Smooth muscle cell (in vitro differentiated cells): ENCODE results near the gene NPAS2. TPM values are rescaled to one million over a fixed set of nuclear protein-coding genes. Genes with fewer than 3 reads are reported as not detected.

ENCODE experiments used
- DNase-seq: peaks from one replicate; lab custom pipeline; 2025; ENCODE audit not compliant: unreplicated experiment; lab: John Stamatoyannopoulos, UW
- H2AFZ ChIP-seq: fragments of 200-600 bp; sonication (generic); 2 replicates; pipeline ENCODE4 v1.6.0; 2016; ENCODE audit warnings: antibody characterized with exemption, low read depth, mild to moderate bottlenecking
- H3F3A ChIP-seq: fragments of 200-600 bp; sonication (generic); 2 replicates; pipeline ENCODE4 v1.6.0; 2017; ENCODE audit warnings: antibody characterized with exemption, low read depth
- H3K27ac ChIP-seq: fragments of 200-600 bp; sonication (generic); 2 replicates; pipeline ENCODE4 v1.5.1; 2016; ENCODE audit warnings: low read depth, mild to moderate bottlenecking
- H3K27me3 ChIP-seq: fragments of 200-600 bp; sonication (generic); 2 replicates; pipeline ENCODE4 v1.6.1; 2016; ENCODE audit warnings: low read depth, mild to moderate bottlenecking
- H3K36me3 ChIP-seq: fragments of 200-600 bp; sonication (generic); 2 replicates; pipeline ENCODE4 v1.5.1; 2016; ENCODE audit warnings: low read depth
- H3K4me1 ChIP-seq: fragments of 200-600 bp; sonication (generic); 2 replicates; pipeline ENCODE4 v1.5.1; 2016; ENCODE audit warnings: low read depth
- H3K4me2 ChIP-seq: fragments of 200-600 bp; sonication (generic); 2 replicates; pipeline ENCODE4 v1.6.0; 2016; ENCODE audit warnings: mild to moderate bottlenecking
- H3K4me3 ChIP-seq: fragments of 200-600 bp; sonication (generic); 2 replicates; pipeline ENCODE4 v1.5.1; 2016; ENCODE audit warnings: mild to moderate bottlenecking
- H3K79me2 ChIP-seq: fragments of 200-600 bp; sonication (generic); 2 replicates; pipeline ENCODE4 v1.6.0; 2016; ENCODE audit warnings: low read depth, mild to moderate bottlenecking
- H3K9ac ChIP-seq: fragments of 200-600 bp; sonication (generic); 2 replicates; pipeline ENCODE4 v1.6.0; 2016; ENCODE audit warnings: low read depth
- H3K9me3 ChIP-seq: fragments of 200-600 bp; sonication (generic); replicated peaks from 2 replicates; pipeline ENCODE4 v1.5.1; 2016; ENCODE audit warnings: low read depth
- H4K20me1 ChIP-seq: fragments of 200-600 bp; sonication (generic); 2 replicates; pipeline ENCODE4 v1.6.0; 2016; ENCODE audit warnings: low read depth
- WGBS: methylation state at CpG from one replicate; pipeline ENCODE4 v1.1.7; 2016; ENCODE audit warnings: low lambda C conversion rate; 5-methylcytosine and 5-hydroxymethylcytosine counted together
- polyA plus RNA-seq: library from polyadenylated mRNA; unstranded; fragments of >200 nt; fragmentation: Nextera tagmentation; extraction: Ambion mirVana; gene quantifications from 2 replicates; pipeline ENCODE4 v1.2.1, GENCODE V29; 2016
- total RNA-seq: library from RNA; depleted of rRNA; stranded (reverse); fragments of >200 nt; gene quantifications from 2 replicates; pipeline ENCODE4 v1.2.3, GENCODE V29; 2014
- TF ChIP-seq, protein P1 (sequence below): fragments of 200-600 bp; sonication (generic); IDR thresholded peaks from 2 replicates; pipeline ENCODE4 v1.5.1; 2017; ENCODE audit warnings: borderline replicate concordance, mild to moderate bottlenecking, antibody characterized with exemption; ENCODE audit not compliant: insufficient read depth, poor library complexity, severe bottlenecking

The NPAS2 gene
- total and polyA plus RNA-seq, 2 experiments from 2014 or later = 20.2 to 20.7 TPM

GRCh38 chr2:100894105-100894795 is 74.3 kb downstream of the NPAS2 start:
- H3K4me1 ChIP-seq = no peaks in the 10 kb centered on the region
- DNase-seq = no peak
- peak overlapping the region; percentile 17 for H3K4me2 ChIP-seq
- H3K79me2 ChIP-seq = peaks cover 4% of the 10 kb centered on the region
- no peaks in the 10 kb centered on the region for H3K9me3 ChIP-seq
- WGBS = 89% methylated on average over 5 of the region's 5 CpGs
- H3K27ac ChIP-seq = peak overlapping the region; percentile 95
- peaks cover 10% of the 10 kb centered on the region for H3F3A ChIP-seq
- H2AFZ ChIP-seq = no peak overlapping the region
- H3K36me3 ChIP-seq = no peaks in the 10 kb centered on the region
- H3K27me3 ChIP-seq = no peaks in the 10 kb centered on the region
- H3K9ac ChIP-seq = peak overlapping the region; percentile 72
- TF ChIP-seq, protein P1, sequence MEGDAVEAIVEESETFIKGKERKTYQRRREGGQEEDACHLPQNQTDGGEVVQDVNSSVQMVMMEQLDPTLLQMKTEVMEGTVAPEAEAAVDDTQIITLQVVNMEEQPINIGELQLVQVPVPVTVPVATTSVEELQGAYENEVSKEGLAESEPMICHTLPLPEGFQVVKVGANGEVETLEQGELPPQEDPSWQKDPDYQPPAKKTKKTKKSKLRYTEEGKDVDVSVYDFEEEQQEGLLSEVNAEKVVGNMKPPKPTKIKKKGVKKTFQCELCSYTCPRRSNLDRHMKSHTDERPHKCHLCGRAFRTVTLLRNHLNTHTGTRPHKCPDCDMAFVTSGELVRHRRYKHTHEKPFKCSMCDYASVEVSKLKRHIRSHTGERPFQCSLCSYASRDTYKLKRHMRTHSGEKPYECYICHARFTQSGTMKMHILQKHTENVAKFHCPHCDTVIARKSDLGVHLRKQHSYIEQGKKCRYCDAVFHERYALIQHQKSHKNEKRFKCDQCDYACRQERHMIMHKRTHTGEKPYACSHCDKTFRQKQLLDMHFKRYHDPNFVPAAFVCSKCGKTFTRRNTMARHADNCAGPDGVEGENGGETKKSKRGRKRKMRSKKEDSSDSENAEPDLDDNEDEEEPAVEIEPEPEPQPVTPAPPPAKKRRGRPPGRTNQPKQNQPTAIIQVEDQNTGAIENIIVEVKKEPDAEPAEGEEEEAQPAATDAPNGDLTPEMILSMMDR = no peak
- no peak overlapping the region for H3K4me3 ChIP-seq
- H4K20me1 ChIP-seq = no peaks in the 10 kb centered on the region

GRCh38 chr2:100894796-100895156 is 74.8 kb downstream of the NPAS2 start:
- peaks cover 6% of the 10 kb centered on the region for H3K79me2 ChIP-seq

DNA sequence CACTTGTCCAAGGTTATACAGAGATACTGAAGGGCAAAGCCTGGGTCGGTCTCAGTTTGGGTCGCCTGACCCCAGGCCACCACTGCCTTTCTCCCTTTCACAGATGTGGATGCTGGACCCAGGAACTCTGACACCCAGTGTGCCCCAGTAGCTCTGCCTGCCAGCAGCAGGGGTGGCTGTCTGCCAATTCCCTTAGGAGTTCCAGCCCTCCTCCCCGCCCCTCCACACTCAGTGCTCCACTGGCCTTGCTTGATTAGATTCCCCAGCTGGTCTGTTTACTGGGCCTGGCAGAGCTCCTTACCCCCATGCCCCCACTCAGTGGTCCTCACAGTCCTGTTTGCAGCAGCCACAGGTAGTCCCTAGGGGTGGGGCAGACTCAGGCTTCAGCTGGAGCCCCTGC is 75.5 kb downstream of the NPAS2 start:
- peaks cover 6% of the 10 kb centered on the region for H3K79me2 ChIP-seq
- TF ChIP-seq, protein P1 = no peak

More at GRCh38 chr2:100894796-100895156, 74.8 kb downstream of the NPAS2 start:
- peak overlapping the region; percentile 17 for H3K4me2 ChIP-seq
- H3K9ac ChIP-seq = peak overlapping the region; percentile 72
- no peak for DNase-seq
- no peaks in the 10 kb centered on the region for H3K9me3 ChIP-seq
- no peaks in the 10 kb centered on the region for H3K4me1 ChIP-seq
- WGBS = over 99% methylated on average over 4 of the region's 4 CpGs
- no peaks in the 10 kb centered on the region for H3K36me3 ChIP-seq
- H2AFZ ChIP-seq = no peak overlapping the region
- no peak overlapping the region for H3K4me3 ChIP-seq
- H3F3A ChIP-seq = peaks cover 12% of the 10 kb centered on the region
- peak overlapping the region; percentile 95 for H3K27ac ChIP-seq
- H3K27me3 ChIP-seq = no peaks in the 10 kb centered on the region
- no peaks in the 10 kb centered on the region for H4K20me1 ChIP-seq
- TF ChIP-seq, protein P1 = no peak

More for the DNA sequence above, 75.5 kb downstream of the NPAS2 start:
- Histone ChIP-seq H3K4me1 (no peaks in the 10 kb centered on the region), H3K27me3 (no peaks in the 10 kb centered on the region), H3K27ac (peak overlapping the region; percentile 95), H3F3A (peaks cover 13% of the 10 kb centered on the region), H2AFZ (no peak overlapping the region), H3K4me3 (no peak overlapping the region), H3K36me3 (no peaks in the 10 kb centered on the region), H3K9ac (peak overlapping the region; percentile 67), H4K20me1 (no peaks in the 10 kb centered on the region), H3K9me3 (no peaks in the 10 kb centered on the region), H3K4me2 (peak overlapping the region; percentile 24)
- no peak for DNase-seq
- 92% methylated on average over 3 of the region's 3 CpGs for WGBS
